Adrenal gland (tissue), 5 donors: Measurements from ENCODE around the gene LCAT.

Source experiments
- POLR2A ChIP-seq, 2 donors: fragments of 450-650 bp; IDR thresholded peaks; one replicate each; pipeline ENCODE4 v1.6.1; 2017; ENCODE audit warnings: antibody characterized with exemption in 2 of 2, mild to moderate bottlenecking in 2 of 2, moderate library complexity in 1 of 2
- TF ChIP-seq, protein P1 (sequence below), 6 experiments: fragments of 450-650 bp in 4 of 6; fragments of 200-600 bp in 2 of 6; sonication (generic) in 1 of 6; IDR thresholded peaks; 1 replicate in 5 of 6; 2 replicates in 1 of 6; pipeline versions ENCODE4 v1.5.1 to v1.8.0; 2016 to 2021; ENCODE audit warnings: antibody characterized with exemption in 6 of 6, mild to moderate bottlenecking in 2 of 6, moderate library complexity in 1 of 6
- donor health status: DM: no; HTN: no; CAD: no.

DNA sequence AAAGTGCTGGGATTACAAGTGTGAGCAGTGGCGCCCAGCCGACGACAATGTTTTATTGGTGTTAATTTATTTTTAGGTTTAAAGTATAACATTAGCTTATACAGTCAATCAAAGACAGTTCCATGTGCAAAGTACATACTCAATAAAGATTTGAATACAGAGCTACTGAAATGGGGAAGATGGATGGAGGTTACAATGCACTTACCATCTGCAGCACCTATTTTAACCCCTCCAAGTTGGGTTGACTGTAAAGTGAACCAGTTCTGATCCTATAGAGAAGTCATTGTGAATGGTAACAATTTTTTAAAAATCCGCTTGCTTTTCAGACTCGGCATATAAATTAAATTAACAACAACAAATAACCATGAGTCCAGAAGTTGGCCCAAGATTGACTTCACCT lies 51.5 kb downstream of the LCAT start:
- TF ChIP-seq, protein P1, sequence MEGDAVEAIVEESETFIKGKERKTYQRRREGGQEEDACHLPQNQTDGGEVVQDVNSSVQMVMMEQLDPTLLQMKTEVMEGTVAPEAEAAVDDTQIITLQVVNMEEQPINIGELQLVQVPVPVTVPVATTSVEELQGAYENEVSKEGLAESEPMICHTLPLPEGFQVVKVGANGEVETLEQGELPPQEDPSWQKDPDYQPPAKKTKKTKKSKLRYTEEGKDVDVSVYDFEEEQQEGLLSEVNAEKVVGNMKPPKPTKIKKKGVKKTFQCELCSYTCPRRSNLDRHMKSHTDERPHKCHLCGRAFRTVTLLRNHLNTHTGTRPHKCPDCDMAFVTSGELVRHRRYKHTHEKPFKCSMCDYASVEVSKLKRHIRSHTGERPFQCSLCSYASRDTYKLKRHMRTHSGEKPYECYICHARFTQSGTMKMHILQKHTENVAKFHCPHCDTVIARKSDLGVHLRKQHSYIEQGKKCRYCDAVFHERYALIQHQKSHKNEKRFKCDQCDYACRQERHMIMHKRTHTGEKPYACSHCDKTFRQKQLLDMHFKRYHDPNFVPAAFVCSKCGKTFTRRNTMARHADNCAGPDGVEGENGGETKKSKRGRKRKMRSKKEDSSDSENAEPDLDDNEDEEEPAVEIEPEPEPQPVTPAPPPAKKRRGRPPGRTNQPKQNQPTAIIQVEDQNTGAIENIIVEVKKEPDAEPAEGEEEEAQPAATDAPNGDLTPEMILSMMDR (IDR thresholded peaks at IDR 0.05) = no peak
- TF ChIP-seq POLR2A (IDR thresholded peaks at IDR 0.05) = no peak
